Ovary (tissue), 9 donors: Measurements from ENCODE around the gene CALY. TPM values are rescaled to one million over a fixed set of nuclear protein-coding genes. Genes with fewer than 3 reads are reported as not detected.

ENCODE experiments used
- DNase-seq, 5 donors: peaks; one replicate each; pipeline ENCODE4 v3.0.0-alpha.2; 2019 to 2020
- H3K27ac ChIP-seq, 2 donors: fragments of 200-600 bp; one replicate each; pipeline versions ENCODE4 v1.5.1 to v1.8.0; 2019 to 2022
- H3K27me3 ChIP-seq: fragments of 200-600 bp; one replicate; pipeline ENCODE4 v1.8.0; 2022
- H3K36me3 ChIP-seq: fragments of 200-600 bp; sonication (generic); one replicate; pipeline ENCODE4 v1.5.1; 2019
- H3K4me1 ChIP-seq: one replicate; pipeline ENCODE4 v1.8.1; 2013; ENCODE audit warnings: mild to moderate bottlenecking, moderate library complexity; ENCODE audit not compliant: insufficient read depth
- H3K4me3 ChIP-seq: fragments of 200-600 bp; sonication (generic); one replicate; pipeline ENCODE4 v1.5.1; 2017
- H3K9me3 ChIP-seq, 2 donors: fragments of 200-600 bp in 1 of 2; sonication (generic) in 1 of 2; one replicate each; pipeline versions ENCODE4 v1.5.1 to v1.8.1; 2013 to 2019; ENCODE audit warnings: mild to moderate bottlenecking in 1 of 2, moderate library complexity in 1 of 2
- EP300 ChIP-seq: sonication (generic); formaldehyde crosslinking; IDR thresholded peaks from one replicate; pipeline ENCODE4 v1.6.1; 2017; ENCODE audit warnings: antibody characterized with exemption
- POLR2A ChIP-seq: fragments of 450-650 bp; IDR thresholded peaks from one replicate; pipeline ENCODE4 v1.6.1; 2017; ENCODE audit warnings: antibody characterized with exemption, mild to moderate bottlenecking, moderate library complexity
- WGBS, 3 donors: extraction: QIAGEN DNeasy Blood & Tissue Kit in 1 of 3; methylation state at CpG; one replicate each; pipeline versions ENCODE4 v1.1.5 to v1.1.7; 2013 to 2017; 5-methylcytosine and 5-hydroxymethylcytosine counted together
- intact Hi-C, 4 donors: fragments of 100-400 bp; cut with DNase I; formaldehyde crosslinking; loops; one replicate each; pipeline versions ENCODE4 v1.11.0 to v1.15.1; 2022 to 2023
- polyA plus RNA-seq, 2 donors: library from polyadenylated mRNA; stranded (reverse); fragments of 200-250 nt in 1 of 2; fragments of 350-450 nt in 1 of 2; fragmentation: Illumina TruSeq in 1 of 2; extraction: RNeasy Lipid Tissue Mini Kit (QIAGEN cat#74804) in 1 of 2; gene quantifications; one replicate each; pipeline ENCODE4 v1.2.3, GENCODE V29; 2013 to 2014
- total RNA-seq, 7 donors: library from RNA; depleted of rRNA in 2 of 7; stranded (reverse); fragments of >200 nt in 2 of 7; fragmentation: NEBNext Ultra II Directional in 3 of 7; extraction: Animal tissue kit (Norgen Biotek cat#: 25700) in 3 of 7; gene quantifications; one replicate each; pipeline versions ENCODE4 v1.1.0 to v1.2.4, GENCODE V29; 2016 to 2023
- TF ChIP-seq, protein P1 (sequence below), 3 donors: fragments of 450-650 bp in 2 of 3; fragments of 200-600 bp in 1 of 3; IDR thresholded peaks; one replicate each; pipeline versions ENCODE4 v1.5.1 to v1.8.0; 2016 to 2022; ENCODE audit warnings: antibody characterized with exemption in 3 of 3, mild to moderate bottlenecking in 1 of 3
- donor health status: DM: no; HTN: no; CAD: no; lungs with moderate emphysema.
- donor health status: DM: no; HTN: no; CAD: no.
- donor health status: Bipolar disorder and iron deficiency.
- donor health status: DM: yes; HTN: yes; CAD: no.
- donor health status: DM: no; HTN: no; CAD: no.
- donor health status: DM: yes; HTN: yes; CAD: no.

Gene CALY
- total and polyA plus RNA-seq, 9 donors: 0.69 TPM; not detected in 8

GRCh38 chr10:133342942-133343341 is 6.2 kb upstream of the CALY start:
- no peak overlapping the region for H3K27ac ChIP-seq
- no peak overlapping the region for H3K4me3 ChIP-seq
- intact Hi-C loops: no loop called here
- TF ChIP-seq, protein P1, sequence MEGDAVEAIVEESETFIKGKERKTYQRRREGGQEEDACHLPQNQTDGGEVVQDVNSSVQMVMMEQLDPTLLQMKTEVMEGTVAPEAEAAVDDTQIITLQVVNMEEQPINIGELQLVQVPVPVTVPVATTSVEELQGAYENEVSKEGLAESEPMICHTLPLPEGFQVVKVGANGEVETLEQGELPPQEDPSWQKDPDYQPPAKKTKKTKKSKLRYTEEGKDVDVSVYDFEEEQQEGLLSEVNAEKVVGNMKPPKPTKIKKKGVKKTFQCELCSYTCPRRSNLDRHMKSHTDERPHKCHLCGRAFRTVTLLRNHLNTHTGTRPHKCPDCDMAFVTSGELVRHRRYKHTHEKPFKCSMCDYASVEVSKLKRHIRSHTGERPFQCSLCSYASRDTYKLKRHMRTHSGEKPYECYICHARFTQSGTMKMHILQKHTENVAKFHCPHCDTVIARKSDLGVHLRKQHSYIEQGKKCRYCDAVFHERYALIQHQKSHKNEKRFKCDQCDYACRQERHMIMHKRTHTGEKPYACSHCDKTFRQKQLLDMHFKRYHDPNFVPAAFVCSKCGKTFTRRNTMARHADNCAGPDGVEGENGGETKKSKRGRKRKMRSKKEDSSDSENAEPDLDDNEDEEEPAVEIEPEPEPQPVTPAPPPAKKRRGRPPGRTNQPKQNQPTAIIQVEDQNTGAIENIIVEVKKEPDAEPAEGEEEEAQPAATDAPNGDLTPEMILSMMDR (IDR thresholded peaks at IDR 0.05): no peak
- TF ChIP-seq POLR2A (no peak), EP300 (no peak)
- H3K9me3 ChIP-seq: peaks cover 0 to 5% of the 10 kb centered on the region in 2 donors
- H3K4me1 ChIP-seq: no peaks in the 10 kb centered on the region
- 59 to 73% (median 61%) methylated on average over 8 of the region's 8 CpGs for WGBS, 3 donors
- no peaks in the 10 kb centered on the region for H3K27me3 ChIP-seq
- H3K36me3 ChIP-seq: no peaks in the 10 kb centered on the region
- no peak for DNase-seq

- intact Hi-C loops: no loop called here
- Histone ChIP-seq H3K4me1 (no peaks in the 10 kb centered on the region), H3K9me3 (peaks cover 0 to 5% of the 10 kb centered on the region in 2 donors), H3K27me3 (no peaks in the 10 kb centered on the region), H3K36me3 (no peaks in the 10 kb centered on the region), H3K4me3 (no peak overlapping the region), H3K27ac (no peak overlapping the region)
- WGBS, 3 donors: 79 to 87% (median 82%) methylated on average over 4 of the region's 4 CpGs
- no peak for DNase-seq
- TF ChIP-seq POLR2A (no peak), EP300 (no peak)
- TF ChIP-seq, protein P1 (IDR thresholded peaks at IDR 0.05): no peak
These were observed 5.3 kb upstream of the CALY start for GRCh38 chr10:133341983-133342382.

- TF ChIP-seq POLR2A (no peak), EP300 (no peak)
- TF ChIP-seq, protein P1 (IDR thresholded peaks at IDR 0.05): no peak
- no peak for DNase-seq
- Histone ChIP-seq H3K4me1 (peaks cover 8% of the 10 kb centered on the region), H3K27me3 (peaks cover 6% of the 10 kb centered on the region), H3K27ac (no peak overlapping the region), H3K36me3 (no peaks in the 10 kb centered on the region), H3K4me3 (no peak overlapping the region), H3K9me3 (peaks cover 0 to 5% of the 10 kb centered on the region in 2 donors)
- intact Hi-C loops: no loop called here
- WGBS, 3 donors: 83 to 90% (median 89%) methylated on average over 13 of the region's 13 CpGs
These were observed 3.1 kb upstream of the CALY start for GRCh38 chr10:133339708-133340380.

DNA sequence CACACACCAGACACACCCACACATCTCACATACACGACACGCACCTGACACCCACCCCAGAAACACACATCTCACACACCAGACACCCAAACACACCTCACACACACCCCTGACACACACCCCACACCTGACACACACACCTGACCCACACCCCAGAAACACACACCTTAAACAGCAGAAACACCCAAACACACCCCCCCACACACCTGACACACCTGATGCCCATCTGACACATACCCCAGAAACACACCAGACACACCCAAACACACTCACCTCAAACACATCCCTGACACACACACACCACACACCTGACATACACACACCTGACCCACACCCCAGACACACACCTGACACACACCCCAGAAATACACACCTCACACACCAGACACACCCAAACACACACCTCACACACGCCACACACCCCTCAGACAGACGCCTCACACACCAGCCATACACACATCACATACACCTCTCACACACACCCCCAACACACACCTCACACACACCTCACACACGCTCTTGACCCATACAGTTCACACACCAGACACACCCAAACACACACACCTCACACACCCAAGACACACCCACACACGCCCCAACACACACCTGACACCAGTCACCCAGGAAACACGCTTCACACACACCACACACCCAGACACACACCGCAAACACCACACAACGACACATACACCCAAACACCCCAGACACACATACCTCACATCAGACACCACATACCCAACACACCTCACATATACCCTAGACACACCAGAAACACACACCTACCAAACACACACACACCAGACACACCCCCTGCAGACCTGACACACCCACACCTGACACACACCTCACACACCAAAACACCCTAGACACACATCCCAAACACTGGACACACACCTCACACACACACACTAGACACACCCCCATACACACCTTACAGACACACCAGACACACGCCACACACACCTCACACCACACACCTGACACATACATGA is 1.7 kb upstream of the CALY start:
- H3K9me3 ChIP-seq: peaks cover 0 to 5% of the 10 kb centered on the region in 2 donors
- WGBS, 3 donors: 86 to 89% (median 86%) methylated on average over 10 of the region's 10 CpGs
- H3K36me3 ChIP-seq: no peaks in the 10 kb centered on the region
- peaks cover 8% of the 10 kb centered on the region for H3K4me1 ChIP-seq
- DNase-seq: no peak
- H3K27me3 ChIP-seq: peaks cover 6% of the 10 kb centered on the region
- intact Hi-C loops: no loop called here
- H3K4me3 ChIP-seq: no peak overlapping the region
- no peak overlapping the region for H3K27ac ChIP-seq
- TF ChIP-seq, protein P1 (IDR thresholded peaks at IDR 0.05): no peak
- TF ChIP-seq POLR2A (no peak), EP300 (no peak)
